HEK293 (cell line): Measurements from ENCODE around the gene LY6G5C.

ENCODE experiments used
- CTCF ChIP-seq: fragments of 450-650 bp; formaldehyde crosslinking; IDR thresholded peaks from 2 replicates; pipeline ENCODE4 v1.5.1; 2016; ENCODE audit warnings: missing biosample characterization, missing genetic modification characterization
- GLI2 ChIP-seq: fragments of 450-650 bp; formaldehyde crosslinking; IDR thresholded peaks from 2 replicates; pipeline ENCODE4; 2017; ENCODE audit warnings: missing biosample characterization, missing genetic modification characterization, low read depth, borderline replicate concordance
- GLI4 ChIP-seq: fragments of 450-650 bp; formaldehyde crosslinking; IDR thresholded peaks from 2 replicates; pipeline ENCODE4 v1.5.1; 2016; ENCODE audit warnings: missing biosample characterization, missing genetic modification characterization
- SETDB1 ChIP-seq: IDR thresholded peaks from one replicate; pipeline ENCODE4 v1.6.1; 2017; ENCODE audit warnings: mild to moderate bottlenecking, low read length, moderate library complexity, mixed read lengths; ENCODE audit not compliant: insufficient read length
- ZBTB26 ChIP-seq: fragments of 450-650 bp; formaldehyde crosslinking; optimal IDR thresholded peaks from 2 replicates; pipeline ENCODE3; 2016; ENCODE audit warnings: missing biosample characterization, mild to moderate bottlenecking, missing genetic modification characterization
- ZBTB49 ChIP-seq: fragments of 450-650 bp; formaldehyde crosslinking; IDR thresholded peaks from 2 replicates; pipeline ENCODE4 v1.5.1; 2016; ENCODE audit warnings: missing biosample characterization, missing genetic modification characterization, low read depth
- ZBTB7A ChIP-seq: fragments of 450-650 bp; formaldehyde crosslinking; IDR thresholded peaks from 2 replicates; pipeline ENCODE4 v1.5.1; 2016; ENCODE audit warnings: low read depth, missing biosample characterization, missing genetic modification characterization
- ZNF138 ChIP-seq: fragments of 450-650 bp; formaldehyde crosslinking; IDR thresholded peaks from 2 replicates; pipeline ENCODE4 v1.5.1; 2016; ENCODE audit warnings: missing biosample characterization, missing genetic modification characterization, borderline replicate concordance
- ZNF175 ChIP-seq: fragments of 450-650 bp; formaldehyde crosslinking; IDR thresholded peaks from 2 replicates; pipeline ENCODE4 v1.5.1; 2016; ENCODE audit warnings: missing biosample characterization, missing genetic modification characterization
- ZNF341 ChIP-seq: fragments of 450-650 bp; formaldehyde crosslinking; IDR thresholded peaks from 2 replicates; pipeline ENCODE4; 2016; ENCODE audit warnings: low read depth, missing biosample characterization, missing genetic modification characterization
- ZNF398 ChIP-seq: fragments of 450-650 bp; formaldehyde crosslinking; IDR thresholded peaks from 2 replicates; pipeline ENCODE4 v1.5.1; 2017; ENCODE audit warnings: missing biosample characterization, missing genetic modification characterization
- ZNF510 ChIP-seq: fragments of 450-650 bp; formaldehyde crosslinking; IDR thresholded peaks from 2 replicates; pipeline ENCODE4 v1.5.1; 2018; ENCODE audit warnings: mild to moderate bottlenecking, missing genetic modification characterization, missing biosample characterization; ENCODE audit not compliant: insufficient replicate concordance

- TF ChIP-seq ZNF510 (tag by site-specific recombination) (no peak), CTCF (tag by site-specific recombination) (no peak), ZNF341 (no peak), ZBTB49 (tag by site-specific recombination) (no peak), GLI2 (tag by site-specific recombination) (no peak), ZBTB7A (tag by site-specific recombination) (no peak), ZNF398 (tag by site-specific recombination) (no peak), ZNF175 (tag by site-specific recombination) (no peak), SETDB1 (no peak), ZNF138 (tag by site-specific recombination) (no peak), ZBTB26 (no peak), GLI4 (tag by site-specific recombination) (no peak)
Observed at GRCh38 chr6:31691564-31692108, 10.8 kb upstream of the LY6G5C start.
